HG02642 (cell line): ENCODE results near the gene CLIC6.

Experiments used
- ATAC-seq: cut with Tn5 transposase; IDR thresholded peaks from one replicate; pipeline ENCODE4 v1.9.1; 2021; ENCODE audit warnings: mild to moderate bottlenecking; ENCODE audit not compliant: unreplicated experiment, poor library complexity

Gene CLIC6

GRCh38 chr21:34754690-34755647, 86.2 kb downstream of the CLIC6 start:
- no peak for ATAC-seq

GRCh38 chr21:34761758-34762330, 93.0 kb downstream of the CLIC6 start:
- no peak for ATAC-seq

- no peak for ATAC-seq
Measured at GRCh38 chr21:34762786-34763185, 94.0 kb downstream of the CLIC6 start.

- no peak for ATAC-seq
Measured at GRCh38 chr21:34764715-34765284, 96.0 kb downstream of the CLIC6 start.

GRCh38 chr21:34765619-34766018, 96.8 kb downstream of the CLIC6 start:
- no peak for ATAC-seq

- no peak for ATAC-seq
Measured at GRCh38 chr21:34766862-34767261, 98.1 kb downstream of the CLIC6 start.
